ENCODE measurements around the gene SNED1.
"Not testable (repeated sequence)": the region's sequence is repeated elsewhere in the genome, so short reads cannot be mapped to it uniquely, and the experiment has no call there.

Gene SNED1

DNA sequence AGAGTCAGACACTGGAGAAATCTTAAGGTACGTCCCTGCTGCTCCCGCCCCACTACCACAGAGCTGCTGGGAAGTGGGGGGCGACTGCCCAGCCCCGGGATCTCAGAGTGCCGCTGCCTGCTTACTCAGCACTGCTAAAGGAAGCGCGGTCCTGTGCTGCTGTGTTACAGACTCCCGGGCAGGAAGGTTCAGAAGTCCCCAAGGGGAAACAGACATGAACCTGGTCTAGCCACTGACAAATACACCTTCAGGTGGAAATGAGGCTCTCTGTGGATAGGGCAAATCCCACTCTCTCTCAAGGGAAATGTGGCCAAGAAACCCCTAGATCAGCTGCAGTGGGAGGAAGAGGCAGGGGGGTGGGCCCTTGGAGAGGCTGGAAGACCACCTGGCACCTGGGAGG, 90.0 kb downstream of the SNED1 start:
- DNase-seq: no peak

- DNase-seq: no peak
These were observed 90.6 kb downstream of the SNED1 start for GRCh38 chr2:241088791-241089732.

DNA sequence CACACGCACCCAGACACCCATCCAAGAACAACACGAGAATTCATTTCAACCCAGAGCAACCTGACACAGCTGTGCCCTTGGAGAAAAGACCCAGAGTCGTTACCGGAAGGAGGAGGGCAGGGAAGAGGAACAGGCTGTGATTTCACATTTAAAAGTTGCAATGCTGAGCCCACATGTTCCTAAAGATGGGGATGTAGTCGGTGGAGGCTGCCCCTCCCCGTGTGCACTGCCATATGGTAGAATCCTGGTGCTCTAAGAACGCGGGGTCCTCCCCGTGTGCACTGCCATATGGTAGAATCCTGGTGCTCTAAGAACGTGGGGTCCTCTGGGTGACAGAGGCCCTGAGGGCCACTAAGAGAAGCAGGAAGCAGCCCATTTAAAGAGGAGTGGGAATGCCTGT, 92.8 kb downstream of the SNED1 start:
- DNase-seq: no peak

DNA sequence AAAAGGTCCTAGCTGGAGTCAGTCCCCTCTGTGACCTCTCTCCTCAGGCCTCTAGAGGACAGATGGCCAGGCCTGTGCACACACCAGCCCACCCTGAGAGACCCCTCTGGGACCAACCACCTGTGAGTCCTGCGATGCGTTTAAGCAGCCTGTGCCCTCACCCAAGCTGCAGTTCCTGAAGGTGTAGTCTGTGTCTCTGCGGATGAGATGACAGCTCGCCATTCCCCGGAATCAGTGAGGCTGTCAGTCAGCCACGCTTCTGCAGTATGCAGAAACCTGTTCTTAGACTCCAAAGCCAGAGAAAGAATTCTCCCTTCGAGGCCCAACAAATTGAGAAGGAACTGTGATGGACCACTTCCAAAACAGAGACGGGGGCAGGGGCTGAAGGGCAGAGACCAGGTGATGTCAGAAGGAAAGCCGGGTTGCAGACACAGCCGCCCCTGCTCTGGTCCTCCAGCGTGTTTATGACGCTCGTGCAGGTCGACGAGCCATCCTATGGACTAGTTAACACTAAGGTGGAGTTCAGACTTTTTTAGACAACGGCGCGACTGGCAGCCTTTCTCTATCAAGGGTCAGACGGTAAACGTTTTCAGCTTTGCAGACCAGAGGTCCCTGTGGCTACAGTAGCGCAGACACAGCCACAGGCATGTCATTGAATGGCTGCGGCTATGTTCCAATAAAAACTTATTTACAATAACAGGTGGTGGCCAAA, 93.5 kb downstream of the SNED1 start:
- DNase-seq: no peak

DNA sequence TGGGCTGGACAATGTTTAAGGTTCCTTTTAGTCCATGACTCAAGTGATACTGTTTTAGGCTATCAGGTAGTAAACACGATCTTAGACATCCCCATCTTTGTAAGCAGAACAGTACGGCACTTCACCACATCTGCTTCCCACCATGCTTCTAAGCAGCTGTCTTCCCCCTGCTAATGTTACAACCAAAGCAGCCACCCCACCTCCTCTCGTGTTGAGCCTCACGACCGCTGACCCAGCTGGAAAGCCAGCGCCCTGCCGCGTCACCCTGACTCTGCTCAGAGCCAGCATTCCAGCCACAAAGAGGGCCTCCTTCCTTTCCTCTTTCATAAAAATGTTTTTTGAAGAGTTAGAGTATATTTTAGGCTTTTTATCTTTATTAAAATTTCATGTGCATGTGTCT, 94.3 kb downstream of the SNED1 start:
- DNase-seq: no peak

- not testable (repeated sequence) for DNase-seq
These were observed 94.8 kb downstream of the SNED1 start for GRCh38 chr2:241093133-241093781.

DNA sequence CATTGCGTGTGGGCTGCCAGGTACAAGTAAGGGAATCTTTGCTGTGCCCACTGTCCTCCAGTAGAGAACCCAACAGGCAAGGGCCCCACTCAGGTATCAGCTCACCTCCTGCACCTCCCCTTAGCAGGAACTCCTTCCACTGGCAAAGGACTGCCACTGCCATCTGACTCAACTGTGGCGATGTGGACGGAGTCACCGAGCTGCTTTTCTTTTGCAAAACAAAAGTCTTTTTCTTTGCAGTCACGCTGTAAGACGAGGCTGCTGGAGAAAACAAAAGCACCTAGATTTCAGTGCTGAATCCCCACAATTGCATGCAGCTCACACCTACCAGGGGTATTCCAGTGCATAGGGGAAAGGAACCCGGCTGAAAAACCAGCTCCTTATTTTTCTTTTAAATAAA, 95.8 kb downstream of the SNED1 start:
- DNase-seq: no peak

DNA sequence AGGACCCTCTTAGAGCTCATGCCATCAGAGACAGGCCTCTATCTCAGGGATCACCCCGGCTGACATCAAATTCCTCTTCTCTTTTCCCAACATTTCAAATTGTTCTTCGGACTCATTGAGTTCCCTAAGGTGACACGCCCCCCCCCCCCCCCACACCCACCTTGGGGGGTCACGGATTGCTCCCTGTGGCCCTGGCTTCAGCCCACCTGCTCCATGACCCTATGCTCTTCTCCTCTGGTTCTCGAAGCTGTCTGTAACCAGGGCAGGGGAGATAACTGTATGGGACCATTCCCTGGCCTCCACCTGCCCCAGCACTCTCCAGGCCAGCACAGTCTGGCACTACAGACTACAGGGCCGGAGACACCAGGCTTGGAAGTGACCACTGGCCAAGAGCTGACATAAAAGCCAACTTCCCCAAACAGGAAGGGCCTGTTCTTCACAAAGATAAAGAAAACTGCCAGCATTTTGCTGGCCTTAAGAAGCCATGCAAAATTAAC, 96.6 kb downstream of the SNED1 start:
- DNase-seq: no peak

DNA sequence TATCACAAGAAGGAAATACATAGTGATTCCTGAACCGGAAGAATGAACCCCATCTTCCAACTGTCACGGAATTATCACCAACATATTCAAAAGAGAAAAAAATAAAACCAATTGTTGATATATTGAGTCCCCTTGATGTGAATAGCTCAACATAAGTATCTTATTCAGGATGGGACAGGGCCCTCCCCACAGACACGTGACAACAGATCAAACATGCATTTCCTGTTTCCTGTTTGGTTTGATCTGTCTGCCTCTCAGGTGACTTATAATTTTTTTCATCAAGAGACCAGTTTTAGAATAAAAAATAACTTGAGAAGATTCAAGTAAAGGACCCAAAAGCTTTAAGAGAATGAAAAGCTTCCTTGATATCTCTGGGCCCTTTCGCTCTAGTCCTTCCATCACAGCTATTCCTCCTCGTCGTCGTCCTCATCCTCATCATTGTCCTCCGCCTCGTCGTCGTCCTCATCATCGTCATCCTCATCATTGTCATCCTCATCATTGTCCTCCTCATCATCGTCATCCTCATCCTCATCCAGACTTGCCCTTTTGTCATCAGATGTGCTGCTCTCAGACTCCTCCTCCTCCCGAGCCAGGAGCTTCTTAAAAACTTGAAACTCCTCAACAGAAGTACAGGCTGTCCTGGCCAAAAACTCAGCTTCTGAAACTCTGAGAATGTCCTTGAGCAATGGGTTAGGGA, 97.3 kb downstream of the SNED1 start:
- DNase-seq: no peak

GRCh38 chr2:241096979-241097378, 98.6 kb downstream of the SNED1 start:
- DNase-seq: no peak

- DNase-seq: no peak
These were observed 100.8 kb downstream of the SNED1 start for GRCh38 chr2:241099246-241099645.

- DNase-seq: peak; percentile 91
These were observed 103.9 kb downstream of the SNED1 start, which contains the start of gene MTERF4 for GRCh38 chr2:241102239-241102803. Gene MTERF4 (minus strand): TSS chr2:241102287. CDS start chr2:241102273, 14 bp downstream.

DNA sequence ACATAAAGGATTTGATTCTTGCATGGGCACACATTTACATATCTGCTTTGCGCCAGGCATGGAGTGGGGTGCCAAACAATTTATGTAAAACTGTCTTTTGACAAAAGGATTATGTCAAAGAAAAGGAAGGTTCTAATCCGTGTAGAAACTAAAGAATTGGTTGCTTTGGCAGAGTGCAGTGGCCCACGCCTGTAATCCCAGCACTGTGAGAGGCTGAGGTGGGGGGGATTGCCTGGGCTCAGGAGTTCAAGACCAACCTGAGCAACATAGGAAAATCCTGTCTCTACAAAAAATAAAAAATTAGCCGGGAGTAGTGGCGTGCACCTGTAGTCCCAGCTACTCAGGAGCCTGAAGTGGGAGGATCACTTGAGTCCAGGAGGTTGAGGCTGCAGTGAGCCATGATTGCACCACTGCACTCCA, 104.8 kb downstream of the SNED1 start:
- DNase-seq: no peak

- DNase-seq: not testable (repeated sequence)
These were observed 106.2 kb downstream of the SNED1 start for GRCh38 chr2:241104611-241105010.

DNA sequence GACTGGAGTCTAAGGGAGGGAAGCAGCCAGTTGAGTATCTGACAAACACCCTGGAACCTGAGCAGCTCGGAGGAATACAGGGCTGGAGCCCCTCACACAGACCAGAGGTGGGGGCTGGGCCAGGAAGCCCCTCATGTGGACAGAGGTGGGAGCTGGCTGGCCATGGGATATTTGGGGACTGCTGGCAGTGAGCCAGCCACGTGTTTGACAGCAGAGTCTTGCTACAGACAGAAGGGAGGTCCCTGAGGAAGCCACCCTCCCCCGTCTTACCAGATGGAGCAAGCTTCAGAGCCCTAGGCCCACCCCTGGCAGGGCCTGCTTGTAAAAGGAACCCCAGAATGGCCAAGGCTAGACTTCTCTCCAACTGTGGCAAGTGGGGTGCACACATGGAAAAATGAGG, 107.2 kb downstream of the SNED1 start:
- DNase-seq: no peak

DNA sequence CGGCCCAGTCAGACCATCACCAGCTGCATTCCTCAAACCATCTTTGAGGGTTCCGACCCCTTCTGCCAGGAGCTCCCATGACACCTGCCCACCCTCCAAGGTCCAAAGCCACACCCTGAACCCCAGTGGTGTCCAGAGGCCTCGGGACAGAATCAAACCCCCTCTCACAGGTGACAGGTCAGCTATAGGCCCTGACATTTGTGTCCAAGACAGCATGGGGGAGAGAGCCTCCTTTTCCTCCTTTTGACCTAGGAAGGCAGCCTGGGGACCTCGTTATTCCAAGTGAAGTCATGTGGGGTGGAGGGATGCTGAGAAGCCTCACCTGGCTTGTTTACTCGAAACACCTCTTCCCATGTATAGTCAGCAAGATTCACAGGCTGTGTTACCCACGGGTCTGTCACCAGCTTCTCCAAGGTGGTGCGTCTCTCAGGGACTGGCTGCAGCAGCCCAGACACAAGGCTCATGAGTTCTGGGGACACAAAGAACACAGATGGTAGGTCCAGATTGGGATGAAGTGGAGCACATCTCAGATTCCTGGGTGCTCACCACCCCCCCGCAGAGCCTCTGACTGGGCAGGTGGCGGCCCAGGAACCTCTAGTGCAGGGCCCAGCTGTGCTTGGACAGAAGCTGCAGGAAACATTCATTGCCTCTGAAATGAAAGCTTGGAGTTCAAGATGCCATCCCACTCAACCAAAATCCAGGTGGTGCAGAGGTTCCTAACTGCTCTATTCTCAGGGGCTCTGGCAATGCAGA, 108.8 kb downstream of the SNED1 start:
- no peak for DNase-seq

GRCh38 chr2:241108271-241109209, 110.1 kb downstream of the SNED1 start:
- DNase-seq: no peak

GRCh38 chr2:241109210-241110088, 111.0 kb downstream of the SNED1 start:
- DNase-seq: no peak

- no peak for DNase-seq
These were observed 111.7 kb downstream of the SNED1 start for GRCh38 chr2:241110089-241110606.
